Measurements from ENCODE around the gene GOLGA6L10.
A peak's percentile ranks its signal among the peaks of the same experiment; 100 is the strongest.
"Not testable (repeated sequence)": the region's sequence is repeated elsewhere in the genome, so short reads cannot be mapped to it uniquely, and the experiment has no call there.

The GOLGA6L10 gene

GRCh38 chr15:82316247-82317090, 32.8 kb downstream of the GOLGA6L10 start:
- DNase-seq: not testable (repeated sequence)

GRCh38 chr15:82315519-82316246, 33.6 kb downstream of the GOLGA6L10 start:
- DNase-seq: no peak

- DNase-seq: no peak
Measured at GRCh38 chr15:82314769-82315518, 34.3 kb downstream of the GOLGA6L10 start.

- DNase-seq: not testable (repeated sequence)
Measured at GRCh38 chr15:82313951-82314768, 35.1 kb downstream of the GOLGA6L10 start.

GRCh38 chr15:82313446-82313845, 35.8 kb downstream of the GOLGA6L10 start:
- no peak for DNase-seq

GRCh38 chr15:82312586-82313349, 36.5 kb downstream of the GOLGA6L10 start:
- no peak for DNase-seq

- DNase-seq: not testable (repeated sequence)
Measured at GRCh38 chr15:82311321-82311720, 38.0 kb downstream of the GOLGA6L10 start.

GRCh38 chr15:82309802-82310201, 39.5 kb downstream of the GOLGA6L10 start:
- DNase-seq: no peak

- DNase-seq: no peak
Measured at GRCh38 chr15:82307714-82308081, 41.6 kb downstream of the GOLGA6L10 start.

GRCh38 chr15:82306791-82307713, 42.2 kb downstream of the GOLGA6L10 start:
- DNase-seq: no peak

- no peak for DNase-seq
Measured at GRCh38 chr15:82305621-82306048, 43.6 kb downstream of the GOLGA6L10 start.

- no peak for DNase-seq
Measured at GRCh38 chr15:82304778-82305090, 44.5 kb downstream of the GOLGA6L10 start.

- DNase-seq: no peak
Measured at GRCh38 chr15:82303956-82304777, 45.1 kb downstream of the GOLGA6L10 start.

- DNase-seq: no peak
Measured at GRCh38 chr15:82301296-82302016, 47.8 kb downstream of the GOLGA6L10 start.

- no peak for DNase-seq
Measured at GRCh38 chr15:82300883-82301282, 48.4 kb downstream of the GOLGA6L10 start.

- not testable (repeated sequence) for DNase-seq
Measured at GRCh38 chr15:82300326-82300725, 48.9 kb downstream of the GOLGA6L10 start.

- DNase-seq: not testable (repeated sequence)
Measured at GRCh38 chr15:82299511-82299914, 49.8 kb downstream of the GOLGA6L10 start.

- DNase-seq: peak; percentile 59
Measured at GRCh38 chr15:82298520-82298919, 50.8 kb downstream of the GOLGA6L10 start.

- no peak for DNase-seq
Measured at GRCh38 chr15:82298032-82298431, 51.2 kb downstream of the GOLGA6L10 start.
